Neural crest cell (in vitro differentiated cells): Measurements from ENCODE around the gene RHEX. TPM values are rescaled to one million over a fixed set of nuclear protein-coding genes. Genes with fewer than 3 reads are reported as not detected.

ENCODE experiments used
- DNase-seq: peaks from one replicate; pipeline ENCODE4 v3.0.0; 2021; ENCODE audit warnings: low read depth, mixed read lengths, low spot score
- H3K27ac Mint-ChIP-seq: one replicate; pipeline ENCODE4 v1.8.0; 2021; ENCODE audit warnings: mild to moderate bottlenecking, mixed read lengths; ENCODE audit not compliant: unreplicated experiment
- H3K27me3 Mint-ChIP-seq: 2 replicates; pipeline ENCODE4 v1.8.0; 2021; ENCODE audit warnings: low read depth, mild to moderate bottlenecking, mixed read lengths
- H3K36me3 Mint-ChIP-seq: 2 replicates; pipeline ENCODE4 v1.8.0; 2021; ENCODE audit warnings: low read depth, mild to moderate bottlenecking, mixed read lengths
- H3K4me1 Mint-ChIP-seq: 2 replicates; pipeline ENCODE4 v1.8.0; 2021; ENCODE audit warnings: mixed read lengths
- H3K4me3 Mint-ChIP-seq: one replicate; pipeline ENCODE4 v1.8.0; 2021; ENCODE audit warnings: mild to moderate bottlenecking, mixed read lengths
- H3K9me3 Mint-ChIP-seq: 2 replicates; pipeline ENCODE4 v1.8.0; 2021; ENCODE audit warnings: mixed read lengths
- CTCF ChIP-seq: fragments of 200-600 bp; sonication (generic); conservative IDR thresholded peaks from 2 replicates; pipeline ENCODE4 v1.5.0; 2021; ENCODE audit warnings: antibody characterized with exemption, mild to moderate bottlenecking
- total RNA-seq: library from RNA; stranded (reverse); gene quantifications from 2 replicates; pipeline ENCODE4 v1.2.1, GENCODE V29; 2021

The RHEX gene
- total RNA-seq, 1 donor from 2014 or later, result 0.93 TPM

GRCh38 chr1:206065547-206066145 is 12.7 kb downstream of the RHEX start:
- Mint-ChIP-seq H3K27ac (no peak overlapping the region), H3K36me3 (peaks cover 6% of the 10 kb centered on the region), H3K27me3 (no peaks in the 10 kb centered on the region), H3K4me3 (no peak overlapping the region), H3K4me1 (no peaks in the 10 kb centered on the region), H3K9me3 (peaks cover 5% of the 10 kb centered on the region)
- DNase-seq, result no peak
- no peak for TF ChIP-seq CTCF

- DNase-seq, result no peak
- no peaks in the 10 kb centered on the region for H3K27me3 Mint-ChIP-seq
- H3K4me1 Mint-ChIP-seq, result no peaks in the 10 kb centered on the region
- H3K4me3 Mint-ChIP-seq, result no peak overlapping the region
- peaks cover 3% of the 10 kb centered on the region for H3K36me3 Mint-ChIP-seq
- H3K9me3 Mint-ChIP-seq, result peaks cover 5% of the 10 kb centered on the region
- no peak for TF ChIP-seq CTCF
- H3K27ac Mint-ChIP-seq, result no peak overlapping the region
Observed at GRCh38 chr1:206066479-206067171, 13.7 kb downstream of the RHEX start.

- peaks cover 4% of the 10 kb centered on the region for H3K9me3 Mint-ChIP-seq
- no peak overlapping the region for H3K4me3 Mint-ChIP-seq
- TF ChIP-seq CTCF, result no peak
- H3K27ac Mint-ChIP-seq, result no peak overlapping the region
- H3K36me3 Mint-ChIP-seq, result peaks cover 3% of the 10 kb centered on the region
- no peaks in the 10 kb centered on the region for H3K27me3 Mint-ChIP-seq
- no peaks in the 10 kb centered on the region for H3K4me1 Mint-ChIP-seq
- no peak for DNase-seq
Observed at GRCh38 chr1:206067486-206068227, 14.7 kb downstream of the RHEX start.

GRCh38 chr1:206068314-206068713 is 15.3 kb downstream of the RHEX start:
- H3K4me3 Mint-ChIP-seq, result no peak overlapping the region
- H3K9me3 Mint-ChIP-seq, result no peaks in the 10 kb centered on the region

More at GRCh38 chr1:206068314-206068713, 15.3 kb downstream of the RHEX start:
- Mint-ChIP-seq H3K27ac (no peak overlapping the region), H3K27me3 (no peaks in the 10 kb centered on the region), H3K36me3 (no peaks in the 10 kb centered on the region), H3K4me1 (no peaks in the 10 kb centered on the region)
- TF ChIP-seq CTCF, result no peak
- DNase-seq, result no peak
